Activated CD8-positive, alpha-beta memory T cell treated with anti-CD3 and anti-CD28 coated beads for 24 hours (primary cell): ENCODE measurements around the gene NAP1L4.

Source experiments
- DNase-seq: peaks from one replicate; pipeline ENCODE4 v3.0.0-alpha.2; 2020

The NAP1L4 gene

GRCh38 chr11:2934021-2934550 is 58.0 kb downstream of the NAP1L4 start:
- DNase-seq = no peak

- no peak for DNase-seq
These were observed 58.6 kb downstream of the NAP1L4 start for GRCh38 chr11:2933375-2934020.

DNA sequence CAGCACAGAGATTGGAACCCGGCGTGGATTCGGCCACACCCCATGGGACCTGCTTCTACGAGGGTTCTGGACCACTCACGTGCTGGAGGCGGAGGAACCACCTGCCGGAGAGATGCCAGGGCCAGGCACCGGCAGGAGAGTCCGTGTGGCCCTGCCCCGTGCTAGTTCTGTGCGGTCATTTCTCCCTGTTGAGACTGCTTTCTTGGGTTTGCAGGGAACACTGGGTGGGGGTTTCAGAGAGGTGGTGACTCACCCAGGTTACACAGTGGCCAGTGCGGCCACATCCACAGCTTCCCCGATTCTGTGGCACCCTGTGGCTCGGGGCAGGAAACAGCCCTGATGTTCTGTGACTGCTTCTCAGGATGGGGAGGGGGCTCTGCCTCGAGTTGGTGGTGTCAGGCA is 59.3 kb downstream of the NAP1L4 start:
- no peak for DNase-seq

- no peak for DNase-seq
These were observed 60.1 kb downstream of the NAP1L4 start for GRCh38 chr11:2931771-2932738.

DNA sequence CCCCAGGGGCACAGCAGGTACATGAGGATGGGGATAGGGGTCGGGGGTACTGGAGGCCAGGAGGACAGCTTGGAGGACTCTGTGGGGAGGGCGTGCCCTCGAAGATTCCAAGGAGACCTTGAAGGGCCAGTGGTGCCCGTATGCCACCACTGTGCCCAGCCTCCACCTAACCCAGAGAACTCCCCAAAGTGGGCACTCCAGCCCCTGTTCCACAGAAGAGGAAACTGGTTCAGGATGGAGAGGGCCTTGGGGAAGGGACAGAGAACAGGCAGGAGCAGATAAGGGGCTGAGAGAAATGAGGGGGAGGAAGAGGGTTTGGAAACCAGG is 60.7 kb downstream of the NAP1L4 start:
- DNase-seq = no peak

DNA sequence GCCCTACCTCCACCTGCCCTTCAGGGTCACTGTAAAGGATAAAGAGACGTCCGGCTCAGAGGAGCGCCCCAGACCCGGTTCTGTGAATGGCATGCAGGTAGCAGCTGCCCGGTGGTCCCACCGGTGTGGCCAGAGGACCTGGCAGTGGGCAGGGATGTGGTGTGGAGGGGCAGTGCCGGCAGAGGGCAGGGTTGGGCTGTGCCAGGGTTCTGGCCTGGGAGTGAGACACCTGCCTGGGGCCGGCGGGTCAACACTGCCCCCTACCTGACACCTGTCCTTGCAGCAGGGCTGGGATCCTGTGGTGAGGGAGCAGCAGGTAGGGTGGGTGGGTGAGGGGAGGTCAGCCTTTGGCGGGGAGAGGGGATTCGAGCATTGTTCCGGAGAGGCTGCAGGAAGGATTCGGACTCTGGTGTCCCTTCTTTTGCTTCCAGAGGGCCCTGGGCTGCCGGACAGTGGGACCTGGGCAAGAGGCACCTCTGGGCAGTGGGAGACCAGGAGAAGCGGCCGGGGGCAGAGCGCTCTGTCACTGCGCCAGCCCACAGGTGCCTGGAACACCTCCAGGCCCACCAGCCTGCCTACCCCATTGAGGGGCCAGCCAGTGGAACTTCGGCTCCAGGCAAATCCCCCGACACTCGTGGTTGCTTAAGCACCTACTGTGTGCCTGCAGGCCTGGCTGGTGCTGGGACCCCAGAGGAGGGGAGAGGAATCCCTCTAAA is 61.3 kb downstream of the NAP1L4 start:
- DNase-seq = peak; percentile 77

GRCh38 chr11:2929950-2930703 is 62.0 kb downstream of the NAP1L4 start:
- DNase-seq = peak; percentile 77

DNA sequence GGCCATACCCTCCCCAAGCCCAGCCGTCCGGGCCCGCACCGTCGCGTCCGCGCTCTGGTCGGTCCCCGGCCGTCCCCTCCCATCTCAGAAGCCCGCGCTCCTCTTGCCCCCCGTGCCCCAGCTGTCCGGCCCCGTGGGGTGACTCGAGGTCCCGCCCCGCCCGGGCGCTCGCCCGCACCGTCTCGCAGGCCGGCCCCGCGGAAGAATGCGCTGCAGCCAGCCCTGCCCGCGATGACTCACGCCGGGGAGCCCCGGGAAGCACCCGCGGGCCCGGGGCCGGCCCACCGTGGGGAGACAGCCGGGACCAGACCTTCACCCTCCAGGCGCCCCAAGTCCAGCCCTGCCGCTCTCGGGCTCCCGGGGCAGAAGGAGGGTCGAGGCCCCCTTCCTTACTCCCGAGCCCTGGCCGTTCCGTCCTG is 62.6 kb downstream of the NAP1L4 start:
- DNase-seq = peak; percentile 76

DNA sequence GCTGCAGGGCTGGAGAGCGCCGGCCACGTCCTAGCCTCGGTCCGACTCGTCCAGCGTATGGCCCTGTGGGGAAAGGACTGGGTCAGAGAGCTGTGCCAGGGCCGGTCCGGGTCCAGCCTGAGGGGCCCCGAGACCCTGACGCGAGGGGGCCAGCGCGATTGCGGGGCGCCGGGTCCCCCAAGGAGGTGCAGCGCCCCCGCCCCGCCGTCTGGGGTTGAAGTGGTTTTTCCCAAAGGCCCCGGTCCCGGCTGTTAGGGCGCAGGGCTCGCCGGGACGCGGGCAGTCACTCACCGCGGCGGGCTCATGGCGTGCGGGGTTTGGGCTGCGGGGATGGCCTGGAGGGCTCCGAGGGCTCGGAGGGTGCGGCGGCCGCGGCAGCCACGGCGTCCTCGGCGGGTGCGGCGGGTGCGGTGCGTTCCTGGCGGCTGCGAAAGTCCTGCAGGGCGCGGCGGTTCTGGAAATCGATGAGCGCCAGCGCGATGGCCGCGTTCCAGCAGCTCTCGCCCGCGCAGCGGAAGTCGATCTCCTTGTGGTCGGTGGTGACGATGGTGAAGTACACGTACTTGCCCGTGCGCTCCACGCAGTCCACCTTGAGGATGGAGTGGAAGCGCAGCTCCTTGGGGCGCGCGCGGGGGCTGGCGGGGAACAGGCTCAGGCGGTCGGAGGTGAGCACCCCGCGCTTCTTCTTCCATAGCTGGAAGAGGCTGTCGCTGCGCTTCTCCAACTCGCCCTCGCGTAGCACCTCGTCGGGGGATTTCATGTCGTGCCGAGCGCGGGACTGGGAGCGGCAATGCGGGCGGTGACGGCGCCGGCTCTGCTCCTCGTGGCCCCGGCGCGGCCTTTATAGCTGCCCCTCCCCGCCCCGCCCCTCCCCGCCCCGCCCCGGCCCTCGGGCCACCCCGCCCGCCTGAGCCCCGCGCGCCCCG is 63.3 kb downstream of the NAP1L4 start, which contains the start of gene PHLDA2:
Gene PHLDA2, minus strand, starts transcription at position 816 of the 926 bp plus-strand sequence. Its CDS starts 56 bp downstream, at position 760.
- peak; percentile 81 for DNase-seq

DNA sequence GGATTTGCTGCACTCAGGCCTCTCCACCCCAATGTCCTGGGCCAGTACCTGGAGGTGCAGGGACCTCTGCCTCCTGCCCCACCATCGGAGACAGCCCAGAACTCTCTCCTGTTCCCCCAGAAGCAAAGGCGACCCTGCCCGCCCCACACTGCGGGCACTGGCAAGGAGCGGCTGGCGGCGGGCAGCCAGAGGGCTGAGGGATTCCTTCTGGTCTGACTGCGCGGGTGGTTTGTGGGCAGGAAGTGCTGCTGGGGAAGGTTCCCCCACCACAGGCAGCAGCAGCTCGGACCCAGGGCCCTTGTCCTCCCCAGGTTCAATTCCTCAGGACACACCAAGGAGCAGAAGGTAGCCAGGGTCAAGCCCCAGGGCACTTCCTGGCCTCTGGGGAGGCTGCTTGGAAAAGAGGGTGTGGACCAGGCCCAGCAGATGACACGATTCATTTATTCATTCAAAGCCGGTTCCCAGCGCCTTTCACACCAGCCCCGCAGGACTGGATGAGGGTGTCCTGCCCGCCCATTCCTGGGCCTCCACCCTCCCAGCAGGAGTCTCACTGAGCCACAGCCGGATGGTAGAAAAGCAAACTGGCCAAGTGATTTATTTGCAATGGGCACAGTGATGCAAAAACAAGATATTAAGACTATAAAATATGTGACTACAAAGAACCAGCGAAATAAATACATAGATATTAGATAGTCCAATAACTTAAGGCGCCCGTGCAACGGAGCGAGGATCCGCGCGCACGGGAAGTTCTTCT is 64.1 kb downstream of the NAP1L4 start:
- DNase-seq = no peak

GRCh38 chr11:2927121-2927800 is 64.9 kb downstream of the NAP1L4 start:
- no peak for DNase-seq

DNA sequence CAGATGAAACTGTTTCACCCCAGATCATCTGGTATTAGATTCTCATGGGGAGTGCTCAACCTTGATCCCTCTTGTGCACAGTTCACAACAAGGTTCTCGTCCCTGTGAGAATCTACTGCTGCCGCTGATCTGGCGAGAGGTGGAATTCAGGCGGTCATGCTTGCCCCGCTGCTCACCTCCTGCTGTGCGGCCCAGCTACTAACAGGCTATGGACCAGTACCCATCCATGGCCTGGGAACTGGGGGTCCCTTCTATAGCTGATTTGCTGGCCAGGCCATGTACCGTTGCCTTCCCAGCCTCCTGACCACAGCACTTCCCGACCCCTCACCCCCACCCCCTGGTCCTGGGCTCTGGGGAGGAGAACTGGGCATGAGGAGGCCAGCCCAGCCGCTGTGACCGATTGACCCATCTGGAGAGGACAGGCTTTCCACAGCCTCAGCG is 65.5 kb downstream of the NAP1L4 start:
- no peak for DNase-seq

GRCh38 chr11:2924821-2925675 is 67.1 kb downstream of the NAP1L4 start:
- DNase-seq = no peak

DNA sequence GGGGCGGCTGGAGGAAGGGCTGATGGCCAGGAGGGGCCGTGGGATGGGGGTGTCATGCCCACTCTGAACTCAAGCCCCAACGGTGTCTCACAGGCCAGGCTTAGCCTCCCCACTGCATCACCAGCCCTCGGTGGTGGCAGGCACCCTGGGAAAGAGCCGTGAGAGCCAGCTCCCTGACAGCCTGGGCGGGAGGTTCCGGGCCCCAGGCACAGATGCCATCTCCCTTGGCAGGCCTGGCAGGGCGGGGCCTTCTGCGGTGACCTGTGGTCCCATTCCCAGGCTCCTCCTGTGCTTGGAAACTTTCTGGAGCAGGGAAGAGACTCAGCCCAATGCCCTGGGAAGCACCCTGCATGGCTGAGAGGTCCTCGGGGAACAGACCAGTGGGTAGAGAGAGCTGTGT is 67.7 kb downstream of the NAP1L4 start:
- no peak for DNase-seq

GRCh38 chr11:2923446-2924375 is 68.4 kb downstream of the NAP1L4 start:
- DNase-seq = no peak

GRCh38 chr11:2922655-2923054 is 69.5 kb downstream of the NAP1L4 start:
- no peak for DNase-seq

DNA sequence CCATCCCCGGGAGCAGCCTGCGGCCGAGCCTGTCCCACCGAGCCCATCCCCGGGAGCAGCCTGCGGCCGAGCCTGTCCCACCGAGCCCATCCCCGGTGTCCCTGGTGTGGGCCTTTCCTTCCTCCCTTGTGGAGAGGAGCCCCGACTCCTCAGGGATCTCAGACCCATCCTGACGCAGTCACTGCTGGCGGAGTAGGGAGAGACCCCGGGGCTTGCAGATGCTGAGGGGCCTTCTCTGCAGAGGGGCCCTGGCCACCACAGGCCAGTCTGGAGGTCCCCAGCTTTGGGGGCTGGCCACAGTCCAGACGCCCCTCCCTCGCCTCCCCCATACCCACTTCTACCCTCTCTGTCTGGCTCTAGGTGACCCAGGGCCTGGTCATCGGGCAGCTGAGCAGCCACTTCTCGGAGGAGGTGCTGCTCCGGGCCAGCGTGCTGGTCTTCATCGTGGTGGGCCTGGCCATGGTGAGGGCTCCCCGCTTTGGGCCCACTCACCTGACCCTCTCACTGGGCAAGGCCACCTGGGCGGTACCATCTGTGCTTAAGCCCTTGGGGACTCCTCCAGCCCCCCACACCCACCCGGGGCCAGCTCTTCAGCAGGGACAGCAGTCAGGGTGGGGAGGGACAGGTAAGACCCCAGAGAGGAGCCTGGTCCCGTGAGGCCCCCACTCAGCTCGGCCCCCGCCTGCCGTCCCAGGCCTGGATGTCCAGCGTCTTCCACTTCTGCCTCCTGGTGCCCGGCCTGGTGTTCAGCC is 70.2 kb downstream of the NAP1L4 start:
- DNase-seq = no peak
